HepG2 (cell line): ENCODE measurements around the gene TP73.

Experiments used
- BRD4 ChIP-seq: sonication (generic); formaldehyde crosslinking; IDR thresholded peaks from 2 replicates; pipeline ENCODE4 v1.4.0; 2020; ENCODE audit warnings: missing genetic modification reagents
- EZH2 ChIP-seq: conservative IDR thresholded peaks from 2 replicates; pipeline ENCODE4 v1.6.1; 2012; ENCODE audit warnings: mild to moderate bottlenecking, low read depth, low read length, moderate library complexity
- NONO ChIP-seq, 2 experiments: fragments of 450-650 bp in 1 of 2; sonication (generic) in 1 of 2; formaldehyde crosslinking in 1 of 2; IDR thresholded peaks in 1 of 2; conservative IDR thresholded peaks in 1 of 2; 2 replicates each; pipeline versions ENCODE4 v1.6.1 to v1.8.0; 2017 to 2022; ENCODE audit warnings: mild to moderate bottlenecking in 1 of 2, missing genetic modification reagents in 1 of 2, moderate library complexity in 1 of 2
- PHF21A ChIP-seq: sonication (generic); formaldehyde crosslinking; IDR thresholded peaks from 2 replicates; pipeline ENCODE4 v1.5.0; 2020; ENCODE audit warnings: mild to moderate bottlenecking, missing genetic modification reagents
- POLR2AphosphoS5 ChIP-seq: IDR thresholded peaks from 2 replicates; pipeline ENCODE4 v1.6.1; 2012; ENCODE audit warnings: low read depth, low read length
- SMARCC2 ChIP-seq: fragments of 450-650 bp; IDR thresholded peaks from 2 replicates; pipeline ENCODE4 v1.6.1; 2017; ENCODE audit warnings: antibody characterized with exemption, mild to moderate bottlenecking
- SRSF9 ChIP-seq: fragments of 200-400 bp; formaldehyde crosslinking; IDR thresholded peaks from 2 replicates; pipeline ENCODE4 v1.6.1; 2018; ENCODE audit warnings: borderline replicate concordance, mild to moderate bottlenecking, low read depth, low read length; ENCODE audit not compliant: insufficient read depth, poor library complexity, severe bottlenecking
- ZKSCAN5 ChIP-seq: sonication (generic); formaldehyde crosslinking; IDR thresholded peaks from 2 replicates; pipeline ENCODE4 v1.5.1; 2020; ENCODE audit warnings: mild to moderate bottlenecking, missing genetic modification reagents
- ZKSCAN8 ChIP-seq: IDR thresholded peaks from 2 replicates; pipeline ENCODE4 v1.6.1; 2016; ENCODE audit warnings: borderline replicate concordance, missing genetic modification reagents, missing compliant biosample characterization
- TF ChIP-seq, protein P1 (sequence below): IDR thresholded peaks from 2 replicates; pipeline ENCODE4 v1.4.0; 2020; ENCODE audit warnings: mild to moderate bottlenecking, missing genetic modification reagents
- TF ChIP-seq, protein P2 (sequence below): sonication (generic); formaldehyde crosslinking; IDR thresholded peaks from 2 replicates; pipeline ENCODE4 v1.5.0; 2020; ENCODE audit warnings: mild to moderate bottlenecking, missing genetic modification reagents, moderate library complexity
- TF ChIP-seq, protein P3 (sequence below): IDR thresholded peaks from 2 replicates; pipeline ENCODE4 v1.6.1; 2012; ENCODE audit warnings: inconsistent platforms
- TF ChIP-seq, protein P4 (sequence below): sonication (generic); formaldehyde crosslinking; IDR thresholded peaks from 2 replicates; pipeline ENCODE4 v1.4.0; 2020; ENCODE audit warnings: missing genetic modification reagents, mild to moderate bottlenecking, borderline replicate concordance
- TF ChIP-seq, protein P5 (sequence below): IDR thresholded peaks from 2 replicates; pipeline ENCODE4 v1.6.1; 2016; ENCODE audit warnings: low read depth, borderline replicate concordance

DNA sequence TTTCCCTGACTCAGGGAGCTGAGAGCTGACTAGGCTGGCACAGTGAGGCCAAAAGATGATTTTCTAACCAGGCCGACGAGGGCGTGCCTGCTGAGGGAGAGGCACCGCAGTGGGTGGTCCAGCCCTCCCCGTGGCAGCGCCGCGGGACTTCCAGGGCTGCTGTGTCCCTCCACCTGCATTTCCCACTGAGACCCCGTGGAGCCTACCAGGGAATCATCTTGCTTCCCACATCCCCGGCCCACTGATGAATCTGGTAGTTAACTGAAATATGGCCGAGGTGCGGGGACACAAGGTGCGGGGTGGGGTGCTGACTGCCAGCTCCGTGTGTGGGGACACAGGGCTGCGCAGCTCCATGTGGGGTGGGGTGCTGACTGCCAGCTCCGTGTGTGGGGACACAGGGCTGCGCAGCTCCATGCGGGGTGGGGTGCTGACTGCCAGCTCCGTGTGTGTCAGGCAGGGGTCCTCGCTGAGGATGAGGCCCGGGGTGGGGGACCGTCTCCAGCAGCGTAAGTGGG, 12.9 kb upstream of the TP73 start:
- TF ChIP-seq, protein P1, sequence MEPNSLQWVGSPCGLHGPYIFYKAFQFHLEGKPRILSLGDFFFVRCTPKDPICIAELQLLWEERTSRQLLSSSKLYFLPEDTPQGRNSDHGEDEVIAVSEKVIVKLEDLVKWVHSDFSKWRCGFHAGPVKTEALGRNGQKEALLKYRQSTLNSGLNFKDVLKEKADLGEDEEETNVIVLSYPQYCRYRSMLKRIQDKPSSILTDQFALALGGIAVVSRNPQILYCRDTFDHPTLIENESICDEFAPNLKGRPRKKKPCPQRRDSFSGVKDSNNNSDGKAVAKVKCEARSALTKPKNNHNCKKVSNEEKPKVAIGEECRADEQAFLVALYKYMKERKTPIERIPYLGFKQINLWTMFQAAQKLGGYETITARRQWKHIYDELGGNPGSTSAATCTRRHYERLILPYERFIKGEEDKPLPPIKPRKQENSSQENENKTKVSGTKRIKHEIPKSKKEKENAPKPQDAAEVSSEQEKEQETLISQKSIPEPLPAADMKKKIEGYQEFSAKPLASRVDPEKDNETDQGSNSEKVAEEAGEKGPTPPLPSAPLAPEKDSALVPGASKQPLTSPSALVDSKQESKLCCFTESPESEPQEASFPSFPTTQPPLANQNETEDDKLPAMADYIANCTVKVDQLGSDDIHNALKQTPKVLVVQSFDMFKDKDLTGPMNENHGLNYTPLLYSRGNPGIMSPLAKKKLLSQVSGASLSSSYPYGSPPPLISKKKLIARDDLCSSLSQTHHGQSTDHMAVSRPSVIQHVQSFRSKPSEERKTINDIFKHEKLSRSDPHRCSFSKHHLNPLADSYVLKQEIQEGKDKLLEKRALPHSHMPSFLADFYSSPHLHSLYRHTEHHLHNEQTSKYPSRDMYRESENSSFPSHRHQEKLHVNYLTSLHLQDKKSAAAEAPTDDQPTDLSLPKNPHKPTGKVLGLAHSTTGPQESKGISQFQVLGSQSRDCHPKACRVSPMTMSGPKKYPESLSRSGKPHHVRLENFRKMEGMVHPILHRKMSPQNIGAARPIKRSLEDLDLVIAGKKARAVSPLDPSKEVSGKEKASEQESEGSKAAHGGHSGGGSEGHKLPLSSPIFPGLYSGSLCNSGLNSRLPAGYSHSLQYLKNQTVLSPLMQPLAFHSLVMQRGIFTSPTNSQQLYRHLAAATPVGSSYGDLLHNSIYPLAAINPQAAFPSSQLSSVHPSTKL (CRISPR knock-in tag) = no peak
- TF ChIP-seq SRSF9 = no peak
- TF ChIP-seq ZKSCAN8 = no peak
- no peak for TF ChIP-seq BRD4 (CRISPR knock-in tag)
- no peak for TF ChIP-seq ZKSCAN5 (CRISPR knock-in tag)
- TF ChIP-seq, protein P2, sequence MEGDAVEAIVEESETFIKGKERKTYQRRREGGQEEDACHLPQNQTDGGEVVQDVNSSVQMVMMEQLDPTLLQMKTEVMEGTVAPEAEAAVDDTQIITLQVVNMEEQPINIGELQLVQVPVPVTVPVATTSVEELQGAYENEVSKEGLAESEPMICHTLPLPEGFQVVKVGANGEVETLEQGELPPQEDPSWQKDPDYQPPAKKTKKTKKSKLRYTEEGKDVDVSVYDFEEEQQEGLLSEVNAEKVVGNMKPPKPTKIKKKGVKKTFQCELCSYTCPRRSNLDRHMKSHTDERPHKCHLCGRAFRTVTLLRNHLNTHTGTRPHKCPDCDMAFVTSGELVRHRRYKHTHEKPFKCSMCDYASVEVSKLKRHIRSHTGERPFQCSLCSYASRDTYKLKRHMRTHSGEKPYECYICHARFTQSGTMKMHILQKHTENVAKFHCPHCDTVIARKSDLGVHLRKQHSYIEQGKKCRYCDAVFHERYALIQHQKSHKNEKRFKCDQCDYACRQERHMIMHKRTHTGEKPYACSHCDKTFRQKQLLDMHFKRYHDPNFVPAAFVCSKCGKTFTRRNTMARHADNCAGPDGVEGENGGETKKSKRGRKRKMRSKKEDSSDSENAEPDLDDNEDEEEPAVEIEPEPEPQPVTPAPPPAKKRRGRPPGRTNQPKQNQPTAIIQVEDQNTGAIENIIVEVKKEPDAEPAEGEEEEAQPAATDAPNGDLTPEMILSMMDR = no peak
- TF ChIP-seq PHF21A (CRISPR knock-in tag) = no peak
- TF ChIP-seq, protein P3, sequence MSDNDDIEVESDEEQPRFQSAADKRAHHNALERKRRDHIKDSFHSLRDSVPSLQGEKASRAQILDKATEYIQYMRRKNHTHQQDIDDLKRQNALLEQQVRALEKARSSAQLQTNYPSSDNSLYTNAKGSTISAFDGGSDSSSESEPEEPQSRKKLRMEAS = no peak
- TF ChIP-seq NONO (IDR thresholded peaks at IDR 0.05) = no peak
- TF ChIP-seq NONO (CRISPR knock-in tag; conservative IDR thresholded peaks at IDR 0.05) = no peak
- TF ChIP-seq EZH2 = no peak
- TF ChIP-seq, protein P4, sequence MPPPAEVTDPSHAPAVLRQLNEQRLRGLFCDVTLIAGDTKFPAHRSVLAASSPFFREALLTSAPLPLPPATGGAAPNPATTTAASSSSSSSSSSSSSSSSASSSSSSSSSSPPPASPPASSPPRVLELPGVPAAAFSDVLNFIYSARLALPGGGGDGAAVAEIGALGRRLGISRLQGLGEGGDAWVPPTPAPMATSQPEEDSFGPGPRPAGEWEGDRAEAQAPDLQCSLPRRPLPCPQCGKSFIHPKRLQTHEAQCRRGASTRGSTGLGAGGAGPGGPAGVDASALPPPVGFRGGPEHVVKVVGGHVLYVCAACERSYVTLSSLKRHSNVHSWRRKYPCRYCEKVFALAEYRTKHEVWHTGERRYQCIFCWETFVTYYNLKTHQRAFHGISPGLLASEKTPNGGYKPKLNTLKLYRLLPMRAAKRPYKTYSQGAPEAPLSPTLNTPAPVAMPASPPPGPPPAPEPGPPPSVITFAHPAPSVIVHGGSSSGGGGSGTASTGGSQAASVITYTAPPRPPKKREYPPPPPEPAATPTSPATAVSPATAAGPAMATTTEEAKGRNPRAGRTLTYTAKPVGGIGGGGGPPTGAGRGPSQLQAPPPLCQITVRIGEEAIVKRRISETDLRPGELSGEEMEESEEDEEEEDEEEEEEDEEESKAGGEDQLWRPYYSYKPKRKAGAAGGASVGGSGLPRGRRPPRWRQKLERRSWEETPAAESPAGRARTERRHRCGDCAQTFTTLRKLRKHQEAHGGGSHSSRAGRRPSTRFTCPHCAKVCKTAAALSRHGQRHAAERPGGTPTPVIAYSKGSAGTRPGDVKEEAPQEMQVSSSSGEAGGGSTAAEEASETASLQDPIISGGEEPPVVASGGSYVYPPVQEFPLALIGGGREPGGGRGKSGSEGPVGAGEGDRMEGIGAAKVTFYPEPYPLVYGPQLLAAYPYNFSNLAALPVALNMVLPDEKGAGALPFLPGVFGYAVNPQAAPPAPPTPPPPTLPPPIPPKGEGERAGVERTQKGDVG = no peak
- no peak for TF ChIP-seq POLR2AphosphoS5
- TF ChIP-seq, protein P5, sequence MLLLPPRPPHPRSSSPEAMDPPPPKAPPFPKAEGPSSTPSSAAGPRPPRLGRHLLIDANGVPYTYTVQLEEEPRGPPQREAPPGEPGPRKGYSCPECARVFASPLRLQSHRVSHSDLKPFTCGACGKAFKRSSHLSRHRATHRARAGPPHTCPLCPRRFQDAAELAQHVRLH (CRISPR knock-in tag) = no peak
- TF ChIP-seq SMARCC2 = no peak
